Cardiac septum (tissue), 1 donor: ENCODE measurements around the gene HCN2. TPM values are rescaled to one million over a fixed set of nuclear protein-coding genes. Genes with fewer than 3 reads are reported as not detected.

Experiments used
- DNase-seq: peaks from one replicate; pipeline ENCODE4 v3.0.0-alpha.2; 2020; ENCODE audit warnings: low spot score
- intact Hi-C: fragments of 100-400 bp; cut with DNase I; formaldehyde crosslinking; loops from one replicate; pipeline ENCODE4 v1.14.0; 2022
- total RNA-seq: library from RNA; stranded (reverse); fragmentation: NEBNext Ultra II Directional; extraction: Animal tissue kit (Norgen Biotek cat#: 25700); gene quantifications from one replicate; pipeline ENCODE4 v1.2.1, GENCODE V29; 2021
- donor health status: DM: no; HTN: no; CAD: no.

HCN2 gene
- total RNA-seq, 1 donor from 2014 or later = 12.0 TPM

DNA sequence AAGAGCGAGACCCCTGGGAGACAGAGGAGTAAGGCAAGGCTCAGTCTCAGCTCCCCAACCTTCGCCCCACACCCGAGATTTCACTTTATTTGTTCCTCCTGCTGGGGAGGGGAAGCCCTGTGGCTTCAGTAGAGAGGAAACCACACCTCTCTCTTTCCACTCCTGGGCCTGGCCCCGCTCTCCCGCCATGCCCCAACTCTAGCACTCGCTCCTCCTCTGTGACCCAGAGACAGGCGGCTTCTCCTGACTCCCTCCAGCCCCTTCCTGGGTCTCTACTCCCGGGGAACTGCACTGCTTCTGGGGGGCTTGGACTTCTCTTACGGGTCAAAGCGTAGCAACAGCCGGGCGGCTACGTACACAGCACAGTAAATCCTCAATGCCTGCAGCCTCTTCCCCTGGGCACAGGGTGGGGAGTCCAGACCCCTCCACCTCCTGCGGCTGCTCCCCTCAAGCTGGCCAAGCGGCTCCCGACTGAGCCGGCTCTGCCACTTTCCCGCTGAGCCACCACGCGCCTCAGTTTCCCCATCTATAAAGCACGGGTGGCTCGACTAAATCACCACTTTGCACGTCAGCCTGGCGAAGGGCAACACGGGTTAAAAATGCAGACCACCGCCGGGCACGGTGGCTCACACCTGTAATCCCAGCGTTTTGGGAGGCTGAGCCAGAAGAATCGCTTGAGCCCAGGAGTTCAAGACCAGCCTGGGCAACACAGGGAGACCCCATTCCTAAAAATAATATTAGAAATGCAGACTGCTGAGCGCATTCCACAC, 71.9 kb downstream of the HCN2 start:
- no peak for DNase-seq
- intact Hi-C loops = loop anchor here (5.0 kb wide), 1 partner anchor 89 kb away; the partner anchor contains the start of gene BSG

DNA sequence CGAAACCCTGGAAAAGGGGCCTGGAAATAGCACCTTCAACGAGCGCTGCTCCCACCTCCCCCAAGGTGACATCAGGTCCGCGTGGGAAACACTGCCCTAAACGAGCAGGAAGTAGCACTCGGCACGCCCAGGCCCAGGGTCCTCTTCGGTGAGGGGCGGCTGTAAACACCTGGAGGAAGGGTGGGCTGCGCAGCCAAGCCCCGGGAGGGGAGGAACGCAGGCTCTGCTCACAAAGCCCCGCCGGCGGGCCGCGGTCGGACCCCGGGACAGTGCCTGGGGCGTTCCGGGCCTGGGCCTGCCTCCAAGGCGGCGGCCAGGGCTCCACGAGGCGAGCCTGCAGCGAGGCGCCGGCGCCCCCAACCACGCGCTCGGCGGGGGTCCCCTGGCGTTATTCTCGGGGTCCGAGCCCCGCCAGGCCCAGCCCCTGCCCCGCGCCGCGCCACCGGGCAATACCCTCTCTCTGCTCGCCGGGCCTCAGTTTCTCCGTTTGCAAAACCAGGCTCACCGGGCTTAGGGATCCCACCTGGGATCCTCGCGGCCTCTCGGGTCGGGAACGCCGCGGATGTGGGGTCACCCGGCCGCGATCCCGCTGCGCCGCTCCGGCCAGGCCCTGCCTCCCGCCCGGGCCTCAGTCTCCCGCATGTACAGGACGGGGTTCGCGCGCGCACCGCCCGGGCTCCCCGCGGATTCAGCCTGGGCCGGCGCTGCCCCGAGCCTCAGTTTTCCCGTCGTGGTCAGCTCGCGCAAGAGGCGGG, 72.7 kb downstream of the HCN2 start:
- intact Hi-C loops = loop anchor here (5.0 kb wide), 1 partner anchor 90 kb away; the partner anchor contains the start of gene BSG
- no peak for DNase-seq

DNA sequence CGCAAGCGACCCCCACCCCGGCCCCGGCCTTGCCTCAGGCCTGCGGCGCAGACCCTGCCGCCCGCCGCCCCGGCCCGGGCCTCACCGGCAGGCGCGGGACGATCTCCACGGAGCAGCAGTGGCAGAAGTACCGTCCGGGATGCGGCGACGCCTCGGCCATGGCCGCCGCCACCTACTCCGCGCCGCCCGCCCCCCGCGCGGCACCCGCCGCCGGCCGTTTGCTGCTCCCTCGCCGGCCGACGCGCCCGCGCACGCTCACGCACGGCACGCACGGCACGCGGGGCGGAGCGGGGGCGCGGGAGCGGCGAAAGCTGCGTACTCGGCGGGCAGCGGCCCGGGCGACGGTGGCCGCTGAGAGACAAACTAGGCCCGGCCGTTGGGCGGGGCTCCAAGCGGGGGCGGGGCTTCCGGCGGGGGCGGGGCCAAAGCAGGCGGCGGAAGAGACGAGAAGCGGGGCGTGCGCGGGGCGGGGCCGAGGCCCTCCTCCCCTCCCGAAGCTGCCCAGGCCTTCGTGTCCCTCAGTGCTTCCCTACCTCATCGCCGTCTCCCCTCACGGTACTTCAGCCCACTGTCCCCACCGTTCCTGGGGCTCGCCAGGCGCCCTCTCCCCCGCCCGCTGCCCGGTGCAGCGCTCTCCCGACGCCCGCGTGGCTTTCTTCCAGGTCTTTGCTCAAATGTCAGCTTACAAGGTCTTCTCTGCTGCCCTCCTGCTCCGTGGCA, 73.4 kb downstream of the HCN2 start, which contains the start of gene RNF126:
Gene RNF126, minus strand, starts transcription at position 253 of the 720 bp plus-strand sequence. Its CDS starts 93 bp downstream, at position 160.
- peak; percentile 97 for DNase-seq
- intact Hi-C loops = loop anchor here (5.0 kb wide), 1 partner anchor 91 kb away; the partner anchor contains the start of gene BSG

DNA sequence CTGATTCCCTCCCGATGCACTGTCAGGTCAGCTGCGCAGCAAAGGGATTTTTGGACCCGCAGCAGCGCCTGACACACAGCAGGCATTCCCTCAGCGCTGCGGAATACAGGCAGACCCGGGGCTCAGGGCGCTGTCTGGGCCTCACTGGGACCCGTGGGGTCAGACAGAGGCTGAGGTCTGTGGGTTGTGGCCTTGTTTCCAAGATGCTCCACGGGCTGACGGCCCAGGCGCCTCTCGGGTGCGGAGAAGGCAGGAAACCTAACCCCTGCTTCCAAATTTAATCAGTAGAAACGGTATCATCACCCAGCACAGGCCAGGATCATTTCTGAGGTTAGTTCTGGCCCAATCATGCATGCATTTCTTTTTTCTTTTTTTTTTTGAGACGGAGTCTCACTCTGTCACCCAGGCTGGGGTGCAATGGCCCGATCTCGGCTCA, 74.0 kb downstream of the HCN2 start:
- DNase-seq = no peak
- intact Hi-C loops = loop anchor here (2.0 to 5.0 kb wide), 2 partner anchors 71 to 91 kb away; partner anchors contain the start of gene BSG

DNA sequence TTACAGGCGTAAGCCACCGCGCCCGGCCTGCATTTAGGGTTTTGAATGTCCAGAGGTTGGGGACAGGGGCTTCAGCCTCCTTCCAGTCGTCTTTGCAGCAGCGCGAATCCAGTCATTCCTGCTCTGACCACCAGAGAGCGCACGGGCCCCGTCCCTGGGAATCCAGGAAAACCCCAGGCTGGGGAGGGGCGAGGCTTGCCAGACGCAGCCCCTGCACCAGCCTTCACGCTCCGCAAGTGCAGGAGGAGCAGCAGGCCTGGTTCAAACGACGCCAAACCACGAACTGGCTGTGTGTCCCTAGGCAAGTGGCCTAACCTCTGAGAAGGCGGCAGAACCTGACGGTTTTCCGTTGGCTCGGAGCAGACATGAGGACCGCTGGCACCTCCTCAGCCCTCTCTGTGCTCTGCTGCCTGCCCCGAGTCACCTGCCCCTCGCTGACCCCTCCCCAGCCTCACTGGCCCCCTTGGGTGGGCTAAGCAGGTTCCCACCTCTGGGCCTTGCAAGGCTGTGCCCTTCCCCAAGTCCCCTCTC, 75.3 kb downstream of the HCN2 start:
- intact Hi-C loops = loop anchor here (2.0 to 5.0 kb wide), 2 partner anchors 70 to 93 kb away; partner anchors contain the start of gene BSG

More for the DNA sequence above, 75.3 kb downstream of the HCN2 start:
- DNase-seq = peak; percentile 91

Other genes with a start within 250 kb of the HCN2 start
- gene MIER2, start 245.1 kb upstream of the HCN2 start, total RNA-seq = 21.8 TPM
- 2.7 TPM for gene C2CD4C, start 180.7 kb upstream of the HCN2 start, total RNA-seq
- gene SHC2, start 128.8 kb upstream of the HCN2 start, total RNA-seq = 16.8 TPM
- 0.40 TPM for gene MADCAM1, start 93.4 kb upstream of the HCN2 start, total RNA-seq
- gene TPGS1, start 82.4 kb upstream of the HCN2 start, total RNA-seq = 11.2 TPM
- gene CDC34, start 58.1 kb upstream of the HCN2 start, total RNA-seq = 78.2 TPM
- gene GZMM, start 45.8 kb upstream of the HCN2 start, total RNA-seq = 0.43 TPM
- gene BSG, start 17.3 kb upstream of the HCN2 start, total RNA-seq = 1,183 TPM
- 37.3 TPM for gene POLRMT, start 43.7 kb downstream of the HCN2 start, total RNA-seq
- gene FGF22, start 50.0 kb downstream of the HCN2 start, total RNA-seq = not detected
- gene RNF126, start 73.3 kb downstream of the HCN2 start, total RNA-seq = 31.4 TPM
- 136 TPM for gene FSTL3, start 86.5 kb downstream of the HCN2 start, total RNA-seq
- not detected for gene PRSS57, start 105.6 kb downstream of the HCN2 start, total RNA-seq
- 18.9 TPM for gene PALM, start 119.1 kb downstream of the HCN2 start, total RNA-seq
- not detected for gene MISP, start 161.2 kb downstream of the HCN2 start, total RNA-seq
- gene PTBP1, start 207.6 kb downstream of the HCN2 start, total RNA-seq = 76.9 TPM
- gene PLPPR3, start 232.1 kb downstream of the HCN2 start, total RNA-seq = not detected
- gene AZU1, start 238.0 kb downstream of the HCN2 start, total RNA-seq = 1.1 TPM